SK-N-MC (cell line): ENCODE data around the gene ENTPD3.

ENCODE experiments used
- EZH2 ChIP-seq: fragments of 200-600 bp; sonication (generic); IDR thresholded peaks from one replicate; pipeline ENCODE4 v1.6.1; 2017; ENCODE audit warnings: antibody characterized with exemption
- POLR2AphosphoS5 ChIP-seq: IDR thresholded peaks from 2 replicates; pipeline ENCODE4 v1.6.1; 2012; ENCODE audit warnings: mild to moderate bottlenecking, low read depth, low read length, borderline replicate concordance

DNA sequence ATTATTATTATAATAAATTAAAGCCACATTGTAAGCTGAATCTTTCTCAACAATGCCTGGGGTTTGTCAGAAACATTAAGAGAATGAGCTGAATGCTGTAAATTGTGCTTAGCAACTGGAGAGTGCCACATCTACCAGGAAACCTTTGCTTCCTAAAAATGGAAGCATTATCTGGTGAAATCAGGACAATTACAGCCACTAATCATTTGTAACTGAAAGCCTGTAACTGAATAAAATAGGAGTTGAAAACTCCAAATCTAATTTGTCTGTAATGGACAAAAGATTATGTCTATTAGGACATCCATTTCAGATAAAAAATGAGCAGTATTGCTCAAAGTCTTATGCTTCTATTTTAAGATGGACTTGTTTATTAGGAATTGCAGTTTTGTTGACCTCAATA lies 45.3 kb upstream of the ENTPD3 start:
- no peak for TF ChIP-seq EZH2
- no peak for TF ChIP-seq POLR2AphosphoS5
